ENCODE data around the gene ADAR.

DNA sequence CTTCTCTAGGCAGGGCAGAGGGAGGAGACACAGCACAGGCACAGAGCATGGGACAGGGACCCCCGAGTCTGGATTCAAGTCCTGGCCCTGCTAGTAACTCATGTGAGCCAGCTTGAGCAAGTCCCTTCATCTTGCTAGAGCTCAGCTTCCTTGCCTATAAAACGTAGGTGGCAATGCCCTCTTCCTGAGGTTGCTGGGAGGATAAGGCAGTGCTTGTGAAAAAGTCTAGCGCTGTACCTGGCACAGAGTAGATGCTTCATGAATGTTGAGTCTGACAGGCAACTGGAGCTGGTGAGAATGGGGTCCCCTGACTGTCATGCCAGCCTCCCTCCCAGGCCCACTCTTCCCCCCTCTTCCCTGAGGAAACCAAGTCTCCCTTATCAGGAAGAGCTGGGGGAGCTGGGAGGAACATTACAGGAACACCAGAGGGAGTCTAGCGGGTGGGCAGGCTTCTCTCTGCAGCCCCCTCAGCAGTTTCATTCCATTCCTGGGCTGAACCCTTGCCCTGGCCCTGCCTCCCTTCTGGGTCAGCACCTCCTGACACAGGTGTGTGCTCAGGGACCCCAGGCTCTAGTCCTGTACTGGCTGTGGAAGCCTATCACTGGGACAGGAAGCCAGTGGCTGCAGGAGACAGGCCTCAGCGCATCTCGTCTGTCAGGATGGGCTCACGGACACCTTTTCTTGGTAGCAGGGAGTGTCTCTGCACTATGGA is 30.5 kb downstream of the ADAR start:
- TF ChIP-seq EZH2 (IDR thresholded peaks at IDR 0.05) (no peak), POLR2AphosphoS5 (IDR thresholded peaks at IDR 0.05; ENCODE audit: borderline replicate concordance, low read depth, low read length) (no peak), FOXP2 (optimal IDR thresholded peaks at IDR 0.05; ENCODE audit: control extremely low read depth, extremely low read length, insufficient read depth) (no peak)
